Heart right ventricle (tissue), 16 donors: Measurements from ENCODE around the gene ATXN7. TPM values are rescaled to one million over a fixed set of nuclear protein-coding genes. Genes with fewer than 3 reads are reported as not detected.
A peak's percentile ranks its signal among the peaks of the same experiment; 100 is the strongest.

Source experiments
- ATAC-seq, 8 donors: fragments of 200-7000 bp; cut with Tn5 transposase; one replicate each; pipeline ENCODE4 v1.9.1; 2020; ENCODE audit warnings: mild to moderate bottlenecking in 8 of 8, moderate library complexity in 8 of 8, moderate number of reproducible peaks in 1 of 8
- DNase-seq, 2 donors: peaks; one replicate each; pipeline ENCODE4 v3.0.0-alpha.2; 2020
- H3K27ac ChIP-seq, 10 donors: fragments of 200-600 bp; sonication (generic) in 2 of 10; one replicate each; pipeline versions ENCODE4 v1.5.0 to v1.8.0; 2020 to 2022; ENCODE audit warnings: mild to moderate bottlenecking in 3 of 10
- H3K27me3 ChIP-seq, 7 donors: fragments of 200-600 bp; one replicate each; pipeline ENCODE4 v1.8.0; 2021 to 2022; ENCODE audit warnings: mild to moderate bottlenecking in 2 of 7
- H3K36me3 ChIP-seq, 9 donors: fragments of 200-600 bp; sonication (generic) in 1 of 9; one replicate each; pipeline versions ENCODE4 v1.5.0 to v1.8.0; 2020 to 2022; ENCODE audit warnings: mild to moderate bottlenecking in 2 of 9
- H3K4me1 ChIP-seq, 9 donors: fragments of 200-600 bp; sonication (generic) in 1 of 9; one replicate each; pipeline versions ENCODE4 v1.5.0 to v1.8.0; 2020 to 2022; ENCODE audit warnings: mild to moderate bottlenecking in 4 of 9
- H3K4me3 ChIP-seq, 10 donors: fragments of 200-600 bp; sonication (generic) in 2 of 10; one replicate each; pipeline versions ENCODE4 v1.5.0 to v1.8.0; 2020 to 2022; ENCODE audit warnings: mild to moderate bottlenecking in 7 of 10, moderate library complexity in 2 of 10
- H3K9me3 ChIP-seq, 11 donors: fragments of 200-600 bp in 10 of 11; sonication (generic) in 2 of 11; one replicate each; pipeline versions ENCODE4 v1.5.0 to v1.8.0; 2013 to 2022; ENCODE audit warnings: mild to moderate bottlenecking in 2 of 11, control low read depth in 1 of 11, moderate library complexity in 1 of 11
- WGBS, 2 donors: extraction: QIAGEN DNeasy Blood & Tissue Kit; methylation state at CpG; one replicate each; pipeline ENCODE4 v1.1.7; 2013; ENCODE audit warnings: inconsistent platforms in 1 of 2; 5-methylcytosine and 5-hydroxymethylcytosine counted together
- intact Hi-C, 10 donors: fragments of 100-400 bp; cut with DNase I; formaldehyde crosslinking; loops; one replicate each; pipeline versions ENCODE4 v1.11.1 to v1.14.2; 2022
- polyA plus RNA-seq, 2 donors: library from polyadenylated mRNA; stranded (reverse); fragments of 200-250 nt; gene quantifications; one replicate each; pipeline ENCODE4 v1.2.3, GENCODE V29; 2013
- total RNA-seq, 10 donors: library from RNA; stranded (reverse); fragmentation: NEBNext Ultra II Directional in 3 of 10; extraction: Animal tissue kit (Norgen Biotek cat#: 25700) in 3 of 10; gene quantifications; one replicate each; pipeline versions ENCODE4 v1.2.1 to v1.2.4, GENCODE V29; 2021 to 2023
- TF ChIP-seq, protein P1 (sequence below), 9 donors: fragments of 200-600 bp; sonication (generic) in 2 of 9; IDR thresholded peaks; one replicate each; pipeline versions ENCODE4 v1.5.0 to v1.8.0; 2021 to 2022; ENCODE audit warnings: antibody characterized with exemption in 9 of 9, mild to moderate bottlenecking in 5 of 9, moderate library complexity in 1 of 9
- donor health status: Arrhythmogenic right ventricular cardiomyopathy.
- donor health status: ischemic (EF 13 %, LVEDD 7.1; RV severe dilation, severe dysfunction).
- donor health status: healthy with polysubstance abuse.
- donor health status: DM: no; HTN: yes; CAD: no.
- donor health status: DM: no; HTN: no; CAD: no.
- donor health status: ischemic (EF 25% LVEDD 6.9; RV normal size, moderate dysfunction).
- donor health status: ischemic (EF 25% LVEDD 5.7; RV mildly dilated, moderate dysfunction).
- donor health status: healthy.
- donor health status: DM: yes; HTN: yes; CAD: no.
- donor health status: Ischemic cardiomyopathy.
- donor health status: ischemic (EF 35%, LVEDD 5.7; RV mildly dilated, moderate dysfunction).
- donor health status: nonischemic (EF 11% LVEDD 7.7; RV severe dilation, severe dysfunction).
- donor health status: DM: yes; HTN: yes; CAD: no.
- donor health status: PGD.
- donor health status: ischemic (EF 29% LVEDD 5.4; RV normal size, mild dysfunction).
- donor health status: nonischemic (EF 23%, LVEDD 6.1; RV moderate dilation, normal function).

ATXN7 gene
- total and polyA plus RNA-seq, 12 donors: 1.7 to 31.0 (median 19.6) TPM

- DNase-seq (no peak), ATAC-seq (no peak)
- intact Hi-C loops: loop anchor here in 6 of 10 donors (5.0 to 10.0 kb wide), 4 partner anchors 106 to 186 kb away; partner anchors contain the start of gene PRICKLE2 (in 2 of the 6)
- no peak overlapping the region for H3K4me3 ChIP-seq
- 66 to 67% methylated on average over 4 of the region's 4 CpGs for WGBS, 2 donors
- TF ChIP-seq, protein P1, sequence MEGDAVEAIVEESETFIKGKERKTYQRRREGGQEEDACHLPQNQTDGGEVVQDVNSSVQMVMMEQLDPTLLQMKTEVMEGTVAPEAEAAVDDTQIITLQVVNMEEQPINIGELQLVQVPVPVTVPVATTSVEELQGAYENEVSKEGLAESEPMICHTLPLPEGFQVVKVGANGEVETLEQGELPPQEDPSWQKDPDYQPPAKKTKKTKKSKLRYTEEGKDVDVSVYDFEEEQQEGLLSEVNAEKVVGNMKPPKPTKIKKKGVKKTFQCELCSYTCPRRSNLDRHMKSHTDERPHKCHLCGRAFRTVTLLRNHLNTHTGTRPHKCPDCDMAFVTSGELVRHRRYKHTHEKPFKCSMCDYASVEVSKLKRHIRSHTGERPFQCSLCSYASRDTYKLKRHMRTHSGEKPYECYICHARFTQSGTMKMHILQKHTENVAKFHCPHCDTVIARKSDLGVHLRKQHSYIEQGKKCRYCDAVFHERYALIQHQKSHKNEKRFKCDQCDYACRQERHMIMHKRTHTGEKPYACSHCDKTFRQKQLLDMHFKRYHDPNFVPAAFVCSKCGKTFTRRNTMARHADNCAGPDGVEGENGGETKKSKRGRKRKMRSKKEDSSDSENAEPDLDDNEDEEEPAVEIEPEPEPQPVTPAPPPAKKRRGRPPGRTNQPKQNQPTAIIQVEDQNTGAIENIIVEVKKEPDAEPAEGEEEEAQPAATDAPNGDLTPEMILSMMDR (IDR thresholded peaks at IDR 0.05): no peak
- H3K4me1 ChIP-seq: no peaks in the 10 kb centered on the region
- peaks cover 0 to 9% (median 0%) of the 10 kb centered on the region in 11 donors for H3K9me3 ChIP-seq
- no peak overlapping the region for H3K27ac ChIP-seq
- H3K36me3 ChIP-seq: no peaks in the 10 kb centered on the region
- peaks cover 0 to 7% (median 0%) of the 10 kb centered on the region in 7 donors for H3K27me3 ChIP-seq
Measured at GRCh38 chr3:64038253-64038767, 174.6 kb downstream of the ATXN7 start.

GRCh38 chr3:64039332-64039731 lies 175.7 kb downstream of the ATXN7 start:
- ATAC-seq (no peak), DNase-seq (no peak)
- Histone ChIP-seq H3K27me3 (peaks cover 0 to 15% (median 0%) of the 10 kb centered on the region in 7 donors), H3K9me3 (peaks cover 0 to 3% (median 0%) of the 10 kb centered on the region in 11 donors), H3K27ac (no peak overlapping the region), H3K36me3 (no peaks in the 10 kb centered on the region), H3K4me3 (no peak overlapping the region), H3K4me1 (no peaks in the 10 kb centered on the region)
- TF ChIP-seq, protein P1 (IDR thresholded peaks at IDR 0.05): no peak
- intact Hi-C loops: loop anchor here in 6 of 10 donors (5.0 to 10.0 kb wide), 4 partner anchors 105 to 185 kb away; partner anchors contain the start of gene PRICKLE2 (in 2 of the 6)
- WGBS, 2 donors: 87 to 88% methylated on average over 4 of the region's 4 CpGs

GRCh38 chr3:64039981-64040733 lies 176.5 kb downstream of the ATXN7 start:
- ATAC-seq (peak in 2 of 8 donors; percentile 35 to 46), DNase-seq (no peak)
- peaks cover 0 to 15% (median 0%) of the 10 kb centered on the region in 7 donors for H3K27me3 ChIP-seq
- no peaks in the 10 kb centered on the region for H3K4me1 ChIP-seq
- WGBS, 2 donors: 46 to 58% methylated on average over 5 of the region's 5 CpGs
- no peak overlapping the region for H3K4me3 ChIP-seq
- H3K9me3 ChIP-seq: no peaks in the 10 kb centered on the region
- intact Hi-C loops: loop anchor here in 6 of 10 donors (5.0 to 10.0 kb wide), 4 partner anchors 105 to 185 kb away; partner anchors contain the start of gene PRICKLE2 (in 2 of the 6)
- no peak overlapping the region for H3K27ac ChIP-seq
- TF ChIP-seq, protein P1 (IDR thresholded peaks at IDR 0.05): no peak
- H3K36me3 ChIP-seq: no peaks in the 10 kb centered on the region

GRCh38 chr3:64042952-64043351 lies 179.3 kb downstream of the ATXN7 start:
- 26 to 39% methylated on average over 1 of the region's 1 CpG for WGBS, 2 donors
- TF ChIP-seq, protein P1 (IDR thresholded peaks at IDR 0.05): no peak
- no peak overlapping the region for H3K4me3 ChIP-seq
- H3K27ac ChIP-seq: no peak overlapping the region
- H3K36me3 ChIP-seq: no peaks in the 10 kb centered on the region
- peaks cover 0 to 15% (median 0%) of the 10 kb centered on the region in 7 donors for H3K27me3 ChIP-seq
- DNase-seq (no peak), ATAC-seq (no peak)
- H3K9me3 ChIP-seq: no peaks in the 10 kb centered on the region
- no peaks in the 10 kb centered on the region for H3K4me1 ChIP-seq
- intact Hi-C loops: no loop called here
